GDM1 (cell line): ENCODE measurements around the gene RASA2.

Experiments used
- DNase-seq: peaks from one replicate; lab custom pipeline; 2025; lab: John Stamatoyannopoulos, UW

The RASA2 gene

GRCh38 chr3:141537856-141538255, 51.0 kb downstream of the RASA2 start:
- DNase-seq: no peak

- no peak for DNase-seq
Measured at GRCh38 chr3:141538568-141539240, 51.9 kb downstream of the RASA2 start.

- DNase-seq: no peak
Measured at GRCh38 chr3:141539431-141540187, 52.8 kb downstream of the RASA2 start.

- DNase-seq: no peak
Measured at GRCh38 chr3:141540531-141540930, 53.7 kb downstream of the RASA2 start.

GRCh38 chr3:141542202-141542969, 55.6 kb downstream of the RASA2 start:
- no peak for DNase-seq

GRCh38 chr3:141542989-141543388, 56.2 kb downstream of the RASA2 start:
- no peak for DNase-seq

GRCh38 chr3:141544697-141545096, 57.9 kb downstream of the RASA2 start:
- DNase-seq: no peak

- DNase-seq: no peak
Measured at GRCh38 chr3:141546081-141546480, 59.3 kb downstream of the RASA2 start.

GRCh38 chr3:141546586-141546985, 59.8 kb downstream of the RASA2 start:
- no peak for DNase-seq

GRCh38 chr3:141547791-141548190, 61.0 kb downstream of the RASA2 start:
- DNase-seq: no peak

GRCh38 chr3:141550926-141551665, 64.3 kb downstream of the RASA2 start:
- DNase-seq: no peak

GRCh38 chr3:141552440-141552991, 65.7 kb downstream of the RASA2 start:
- DNase-seq: no peak

- DNase-seq: peak; percentile 27
Measured at GRCh38 chr3:141553055-141553454, 66.2 kb downstream of the RASA2 start.

GRCh38 chr3:141556034-141556433, 69.2 kb downstream of the RASA2 start:
- no peak for DNase-seq

- DNase-seq: peak; percentile 66
Measured at GRCh38 chr3:141557961-141558706, 71.3 kb downstream of the RASA2 start.

GRCh38 chr3:141561426-141562034, 74.7 kb downstream of the RASA2 start:
- peak; percentile 12 for DNase-seq

GRCh38 chr3:141564241-141564640, 77.4 kb downstream of the RASA2 start:
- DNase-seq: no peak

GRCh38 chr3:141570068-141570467, 83.2 kb downstream of the RASA2 start:
- DNase-seq: no peak

GRCh38 chr3:141575879-141576743, 89.3 kb downstream of the RASA2 start:
- DNase-seq: peak; percentile 1

- DNase-seq: no peak
Measured at GRCh38 chr3:141576744-141577052, 89.9 kb downstream of the RASA2 start.
